ENCODE results near the gene GDF15. TPM values are rescaled to one million over a fixed set of nuclear protein-coding genes. Genes with fewer than 3 reads are reported as not detected.

Gene GDF15
- total and polyA plus RNA-seq, 2 donors (not counting 3 experiments of a cell fraction or from before 2014, with no cell fraction given): 165 to 206 TPM

- Histone ChIP-seq H3K27me3 (ENCODE audit: control insufficient read depth in 2 of 2, insufficient read depth in 2 of 2, low read length in 2 of 2) (no peaks in the 10 kb centered on the region), H3K4me1 (ENCODE audit: control insufficient read depth, extremely low read depth, insufficient read depth, low read length) (peaks cover 6% of the 10 kb centered on the region), H3K9me3 (replicated peaks; ENCODE audit: control insufficient read depth, insufficient read depth, low read length) (no peaks in the 10 kb centered on the region), H2AFZ (ENCODE audit: low read depth, low read length) (no peak overlapping the region), H3K79me2 (ENCODE audit: control insufficient read depth, insufficient read depth, low read length) (no peaks in the 10 kb centered on the region), H4K20me1 (replicated peaks; ENCODE audit: control insufficient read depth, extremely low read depth, insufficient read depth, low read length) (no peaks in the 10 kb centered on the region), H3K36me3 (ENCODE audit: control insufficient read depth in 2 of 2, extremely low read depth in 1 of 2, insufficient read depth in 2 of 2, low read length in 2 of 2) (no peaks in the 10 kb centered on the region), H3K27ac (ENCODE audit: insufficient read depth, low read depth, low read length) (no peak overlapping the region), H3K9me1 (replicated peaks; ENCODE audit: control insufficient read depth, extremely low read depth, insufficient read depth, low read length) (no peaks in the 10 kb centered on the region), H3K4me2 (ENCODE audit: insufficient read depth, low read length) (no peak overlapping the region), H3K9ac (replicated peaks; ENCODE audit: extremely low read depth, insufficient read depth, low read length) (no peak overlapping the region), H3K4me3 (replicated peaks in 1 of 3; ENCODE audit: insufficient read depth in 1 of 3, low read depth in 1 of 3, low read length in 3 of 3) (no peak overlapping the region)
- intact Hi-C loops (cut with micrococcal nuclease): no loop called here
- CTCF ChIA-PET: interaction anchor here (0.8 to 3.0 kb wide), 3 partner anchors 9 to 117 kb away, joined by 3 to 7 read pairs (median 3); no protein-coding TSS in a partner anchor
- BruUV-seq (replicated peaks): no TSS peak
- dilution Hi-C loops (cut with MboI; ENCODE audit: extremely low pct_ligation_motif_present, low sequenced_read_pairs): no loop called here
- no peak for FAIRE-seq
- POLR2A ChIA-PET: interaction anchor here (1.4 kb wide), 1 partner anchor 11 kb away, joined by 3 read pairs; the partner anchor contains the start of gene GDF15
- DNase-seq (ENCODE audit: low read depth, low spot score): no peak
- no peak for TF ChIP-seq FOS (IDR thresholded peaks at IDR 0.05; ENCODE audit: borderline replicate concordance, insufficient read depth, low read length)
- TF ChIP-seq CTCF (IDR thresholded peaks at IDR 0.05; ENCODE audit: extremely low read depth in 1 of 2, insufficient read depth in 1 of 2, low read depth in 1 of 2, low read length in 2 of 2): no peak
- no peak for TF ChIP-seq MAX (IDR thresholded peaks at IDR 0.05; ENCODE audit: insufficient read depth, insufficient read length)
- no peak for TF ChIP-seq JUN (IDR thresholded peaks at IDR 0.05; ENCODE audit: borderline replicate concordance, insufficient read depth, insufficient read length, low read depth)
- TF ChIP-seq EZH2 (IDR thresholded peaks at IDR 0.05; ENCODE audit: borderline replicate concordance, low read depth, low read length, severe bottlenecking): no peak
- TF ChIP-seq MYC (IDR thresholded peaks at IDR 0.05; ENCODE audit: low read depth, low read length): no peak
- TF ChIP-seq POLR2A (IDR thresholded peaks at IDR 0.05; ENCODE audit: low read depth, low read length): no peak
- TF ChIP-seq POLR2AphosphoS5 (IDR thresholded peaks at IDR 0.05; ENCODE audit: insufficient read depth, low read depth, low read length): no peak
- no peak for TF ChIP-seq GATA2 (IDR thresholded peaks at IDR 0.05; ENCODE audit: insufficient read depth, insufficient read length, low read depth, low read length)
Observed at GRCh38 chr19:18396471-18397241, 10.7 kb downstream of the GDF15 start.

All from endothelial cell of umbilical vein (primary cell).